GM12878 (cell line): ENCODE data around the gene LAD1.

ENCODE experiments used
- CBX3 ChIP-seq: fragments of 200-600 bp; sonication (generic); IDR thresholded peaks from 2 replicates; pipeline ENCODE4 v1.6.1; 2016; ENCODE audit warnings: low read depth, borderline replicate concordance
- JUND ChIP-seq: IDR thresholded peaks from 2 replicates; pipeline ENCODE4 v1.6.1; 2012; ENCODE audit warnings: low read depth, mild to moderate bottlenecking, low read length, improper control_type of control experiment, moderate library complexity
- POLR2A ChIP-seq: IDR thresholded peaks from 2 replicates; pipeline ENCODE4 v1.6.1; 2011; ENCODE audit warnings: low read depth, mild to moderate bottlenecking, low read length
- SREBF2 ChIP-seq: IDR thresholded peaks from 2 replicates; pipeline ENCODE4 v1.6.1; 2012; ENCODE audit warnings: mild to moderate bottlenecking, low read length

DNA sequence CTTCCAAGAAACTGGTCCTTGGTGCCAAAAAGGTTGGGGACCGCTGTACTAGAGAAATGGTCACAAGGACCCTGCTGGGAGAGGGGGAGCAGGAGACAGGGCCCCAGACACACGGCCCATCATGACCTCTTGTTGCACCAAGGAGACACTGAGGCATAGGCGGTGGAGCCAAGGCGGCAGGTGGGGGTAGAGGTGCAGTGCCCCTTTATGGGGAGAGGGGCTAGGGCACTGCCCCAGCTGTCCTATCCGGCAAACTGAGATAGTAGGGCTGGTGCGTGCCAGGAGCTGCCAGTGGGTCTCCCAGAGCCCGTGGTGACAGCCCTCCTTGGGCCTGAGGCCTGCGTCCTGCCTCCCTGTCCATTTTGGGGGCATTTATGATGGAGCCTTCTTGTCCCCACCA is 41.9 kb downstream of the LAD1 start:
- TF ChIP-seq JUND, result no peak
- no peak for TF ChIP-seq SREBF2
- TF ChIP-seq CBX3, result no peak
- no peak for TF ChIP-seq POLR2A
